DMS153 (cell line): ENCODE results near the gene COQ5.
"Not testable (repeated sequence)": the region's sequence is repeated elsewhere in the genome, so short reads cannot be mapped to it uniquely, and the experiment has no call there.

Experiments
- DNase-seq: peaks from one replicate; lab custom pipeline; 2025; lab: John Stamatoyannopoulos, UW

The COQ5 gene

GRCh38 chr12:120529641-120530417 is 871 bp upstream of the COQ5 start:
- peak; percentile 44 for DNase-seq

DNA sequence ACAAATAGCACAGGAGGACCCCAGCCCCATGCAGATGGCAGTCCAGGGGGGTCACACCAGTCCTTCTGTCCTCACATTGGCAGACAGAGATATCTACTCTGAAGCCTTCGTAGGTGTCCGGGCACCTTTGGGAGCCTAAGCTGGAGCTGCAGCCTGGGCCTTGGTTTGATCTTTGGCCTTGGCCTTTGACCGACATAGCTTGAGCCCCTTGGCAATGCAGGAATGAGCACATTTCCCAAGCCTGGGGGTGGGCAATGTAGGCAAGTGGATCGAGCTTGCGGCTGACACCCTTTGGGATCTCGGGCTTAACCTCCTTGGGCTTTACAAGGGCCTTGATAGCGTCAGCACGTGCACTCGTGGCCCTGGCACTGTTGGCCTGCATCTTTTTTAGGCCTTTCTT is 6.4 kb downstream of the COQ5 start:
- no peak for DNase-seq

DNA sequence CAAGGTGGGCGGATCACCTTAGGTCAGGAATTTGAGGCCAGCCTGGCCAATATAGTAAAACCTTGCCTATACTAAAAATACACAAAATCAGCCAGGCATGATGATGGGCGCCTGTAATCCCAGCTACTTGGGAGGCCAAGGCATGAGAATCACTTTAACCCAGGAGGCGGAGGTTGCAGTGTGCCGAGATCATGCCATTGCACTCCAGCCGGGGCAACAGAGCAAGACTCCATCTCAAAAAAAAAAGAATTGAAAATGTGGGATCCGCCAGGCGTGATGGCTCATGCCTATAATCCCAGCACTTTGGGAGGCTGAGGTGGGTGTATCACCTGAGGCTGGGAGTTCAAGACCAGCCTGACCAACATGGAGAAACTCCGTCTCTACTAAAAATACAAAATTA is 9.6 kb downstream of the COQ5 start:
- DNase-seq, result not testable (repeated sequence)

DNA sequence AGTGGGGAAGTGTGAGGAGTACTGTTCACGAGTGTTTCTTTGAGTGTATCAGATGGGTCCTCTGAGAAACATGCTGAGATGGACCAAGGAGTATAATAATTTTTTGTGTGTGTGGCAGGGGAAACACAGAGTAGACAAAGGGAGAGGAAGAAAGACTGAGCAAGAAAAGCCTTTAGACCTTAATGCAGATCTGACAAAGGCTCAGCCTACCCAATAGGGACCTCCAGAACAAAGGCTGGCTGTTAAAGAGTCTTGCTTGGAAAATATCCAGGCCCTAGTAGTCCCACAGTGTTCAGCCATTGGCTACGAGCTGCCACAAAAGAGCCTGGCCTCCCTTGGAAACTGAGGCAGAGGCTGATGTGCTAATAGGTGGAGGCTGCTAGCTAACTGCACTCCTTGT is 13.5 kb downstream of the COQ5 start:
- DNase-seq, result no peak

GRCh38 chr12:120514002-120514401 is 15.0 kb downstream of the COQ5 start:
- DNase-seq, result no peak

DNA sequence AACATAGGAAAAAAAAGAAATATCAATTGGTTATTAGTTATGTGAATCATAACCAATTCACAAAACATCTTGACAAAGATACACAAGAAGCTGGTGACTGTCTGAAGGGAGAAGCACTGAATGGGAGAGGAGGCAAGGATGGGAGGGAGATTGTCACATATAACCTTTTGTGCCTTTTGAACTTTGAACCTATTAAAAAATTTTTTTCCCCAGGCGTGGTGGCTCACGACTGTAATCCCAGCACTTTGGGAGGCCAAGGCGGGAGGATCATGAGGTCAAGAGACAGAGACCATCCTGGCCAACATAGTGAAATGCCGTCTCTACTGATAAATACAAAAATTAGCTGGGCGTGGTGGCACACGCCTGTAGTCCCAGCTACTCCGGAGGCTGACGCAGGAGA is 20.4 kb downstream of the COQ5 start:
- DNase-seq, result no peak

GRCh38 chr12:120504587-120504986 is 24.4 kb downstream of the COQ5 start:
- DNase-seq, result no peak

DNA sequence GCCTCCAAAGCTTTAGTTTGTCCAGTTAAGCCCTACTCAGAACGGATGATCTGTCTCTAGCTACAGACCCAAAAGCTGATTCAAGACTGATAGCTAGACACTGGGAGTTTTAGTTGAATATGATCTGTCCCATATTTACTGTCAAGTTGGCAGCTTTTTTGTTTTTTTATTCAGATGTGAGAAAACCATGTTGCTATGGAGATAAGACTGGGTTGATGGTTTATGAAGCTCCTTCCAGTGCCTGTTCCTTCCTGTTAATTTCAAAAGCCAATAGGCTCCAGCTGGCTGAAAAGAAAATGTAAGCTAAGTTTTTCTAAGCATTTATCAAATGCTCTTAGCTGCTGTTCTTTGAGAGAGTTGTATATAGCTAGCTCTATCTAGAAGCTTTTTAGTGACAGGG is 28.4 kb downstream of the COQ5 start:
- DNase-seq, result no peak

- no peak for DNase-seq
These were observed 30.0 kb downstream of the COQ5 start for GRCh38 chr12:120498870-120499515.

DNA sequence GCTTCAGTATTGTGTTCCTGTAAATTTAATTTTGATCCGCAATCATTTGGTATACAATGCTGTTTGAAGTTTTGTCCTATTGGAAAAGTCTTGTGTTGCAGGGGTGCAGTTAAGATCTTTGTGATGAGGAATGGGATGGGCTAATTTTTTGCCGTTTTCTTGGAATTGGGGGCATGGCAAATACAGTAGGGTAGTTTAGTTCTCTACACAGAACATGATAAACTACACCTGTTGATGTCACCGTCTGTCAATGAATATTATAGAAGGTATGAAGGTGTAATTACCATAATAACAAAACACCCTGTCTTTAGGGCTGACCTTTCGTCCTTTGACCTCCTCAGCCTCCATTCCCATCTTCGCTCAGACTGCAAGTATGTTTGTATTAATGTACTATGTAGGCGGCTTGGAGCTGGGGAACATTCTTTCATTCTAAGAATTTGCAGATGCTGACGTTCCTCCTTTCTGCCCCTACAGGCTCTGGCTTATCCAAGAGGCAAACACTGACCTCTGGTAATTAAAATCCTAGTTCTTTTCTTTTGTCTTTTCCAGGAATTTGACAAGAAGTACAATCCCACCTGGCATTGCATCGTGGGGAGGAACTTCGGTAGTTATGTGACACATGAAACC is 31.3 kb downstream of the COQ5 start:
- DNase-seq, result no peak

DNA sequence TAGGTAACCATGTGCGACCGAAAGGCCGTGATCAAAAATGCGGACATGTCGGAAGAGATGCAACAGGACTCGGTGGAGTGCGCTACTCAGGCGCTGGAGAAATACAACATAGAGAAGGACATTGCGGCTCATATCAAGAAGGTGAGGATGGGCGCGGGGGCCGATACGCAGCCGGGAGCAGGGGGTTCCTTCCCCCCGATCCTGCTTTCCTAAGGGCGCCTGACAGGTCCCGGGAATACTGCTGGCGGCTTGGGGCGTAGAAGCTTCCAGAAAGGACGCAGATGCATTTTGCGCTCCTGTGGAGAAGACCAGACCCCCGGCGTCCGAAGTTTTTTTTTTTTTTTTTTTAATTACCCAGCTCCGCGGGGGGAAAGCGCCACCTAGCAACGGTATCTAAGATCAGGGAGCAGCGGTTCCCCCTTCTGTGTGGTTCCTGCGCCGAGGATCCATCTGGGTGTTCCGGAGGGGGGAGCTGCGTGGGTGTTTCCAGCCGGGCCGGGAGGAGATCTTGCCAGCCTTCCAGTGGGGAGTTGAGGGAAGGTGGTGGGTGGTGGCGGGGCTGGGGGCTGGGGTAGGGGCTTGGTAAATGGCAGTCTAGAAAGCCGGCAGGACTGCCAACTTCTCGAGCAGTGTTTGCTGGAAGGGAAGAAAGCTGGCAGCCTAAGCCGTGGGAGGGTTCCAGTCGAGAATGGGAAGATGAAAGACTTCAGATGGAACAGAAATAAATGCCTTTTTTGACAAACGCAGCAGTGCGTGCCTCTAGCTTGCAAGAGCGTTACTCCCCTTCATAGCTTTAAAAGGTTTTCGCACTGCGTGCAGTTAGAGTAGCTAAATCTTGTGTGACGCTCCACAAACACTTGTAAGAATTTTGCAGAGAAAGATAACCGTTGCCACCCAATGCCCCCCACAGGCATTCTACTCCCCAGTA is 32.3 kb downstream of the COQ5 start:
- no peak for DNase-seq

DNA sequence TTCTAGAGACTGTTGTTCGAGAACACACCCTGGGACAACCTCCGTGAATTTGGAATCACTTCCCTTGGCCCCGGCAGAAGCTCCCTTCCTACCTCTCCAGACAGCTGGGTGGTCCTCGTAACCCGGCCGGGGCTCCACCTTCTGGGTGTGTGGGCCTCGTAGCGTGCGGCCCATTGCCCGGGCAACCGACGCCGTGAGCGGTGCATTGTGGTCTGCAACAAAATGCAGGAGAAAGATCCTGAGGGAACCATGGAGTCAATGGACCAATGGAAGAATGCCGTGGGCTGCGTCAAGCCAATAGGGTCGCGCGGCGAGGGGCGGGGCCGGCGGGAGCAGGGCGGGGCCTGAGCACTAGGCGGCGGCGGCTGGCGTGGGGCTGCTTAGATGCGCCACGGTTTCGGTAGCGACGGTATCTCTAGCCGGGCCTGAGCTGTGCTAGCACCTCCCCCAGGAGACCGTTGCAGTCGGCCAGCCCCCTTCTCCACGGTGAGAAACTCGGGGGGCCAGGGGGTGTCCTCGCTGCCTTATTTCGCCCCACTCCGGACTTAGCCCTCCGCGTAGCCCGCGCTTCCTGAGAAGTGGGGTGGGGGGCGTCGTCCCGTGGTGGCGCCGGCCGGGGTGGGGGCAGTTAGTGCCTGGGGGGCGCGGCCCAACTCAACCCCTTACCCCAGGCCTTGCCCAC is 33.1 kb downstream of the COQ5 start, which contains the start of gene DYNLL1:
DYNLL1 (plus strand) TSS at position 383 of the 682 bp plus-strand sequence. CDS start 309 bp downstream, outside the sequence.
- peak; percentile 93 for DNase-seq

DNA sequence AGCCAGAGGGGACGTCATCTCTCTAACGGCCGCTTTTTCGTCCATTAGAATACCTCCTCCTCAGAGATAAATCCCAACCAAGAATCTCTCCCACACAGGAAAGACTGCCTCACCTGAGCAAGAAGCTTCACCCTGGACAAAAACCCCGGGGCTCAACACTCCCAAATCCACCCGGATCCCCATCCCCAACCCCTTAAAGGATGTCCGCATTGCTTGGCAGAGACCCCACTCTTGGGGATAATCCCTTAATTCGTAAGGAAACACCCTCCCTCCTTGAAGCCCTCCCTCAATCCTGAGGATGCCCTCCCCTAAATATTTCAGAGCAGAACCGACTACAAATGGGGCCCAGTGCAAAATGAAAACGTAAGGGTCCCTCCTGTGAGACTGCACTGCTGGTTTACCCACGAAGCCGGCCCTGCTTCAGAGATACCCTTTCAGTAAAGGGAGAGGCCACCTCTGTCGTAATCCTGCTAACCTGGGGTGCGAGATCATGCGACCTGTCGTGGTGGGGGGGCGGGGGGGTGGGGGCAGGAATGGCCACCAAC is 33.7 kb downstream of the COQ5 start:
- DNase-seq, result no peak

DNA sequence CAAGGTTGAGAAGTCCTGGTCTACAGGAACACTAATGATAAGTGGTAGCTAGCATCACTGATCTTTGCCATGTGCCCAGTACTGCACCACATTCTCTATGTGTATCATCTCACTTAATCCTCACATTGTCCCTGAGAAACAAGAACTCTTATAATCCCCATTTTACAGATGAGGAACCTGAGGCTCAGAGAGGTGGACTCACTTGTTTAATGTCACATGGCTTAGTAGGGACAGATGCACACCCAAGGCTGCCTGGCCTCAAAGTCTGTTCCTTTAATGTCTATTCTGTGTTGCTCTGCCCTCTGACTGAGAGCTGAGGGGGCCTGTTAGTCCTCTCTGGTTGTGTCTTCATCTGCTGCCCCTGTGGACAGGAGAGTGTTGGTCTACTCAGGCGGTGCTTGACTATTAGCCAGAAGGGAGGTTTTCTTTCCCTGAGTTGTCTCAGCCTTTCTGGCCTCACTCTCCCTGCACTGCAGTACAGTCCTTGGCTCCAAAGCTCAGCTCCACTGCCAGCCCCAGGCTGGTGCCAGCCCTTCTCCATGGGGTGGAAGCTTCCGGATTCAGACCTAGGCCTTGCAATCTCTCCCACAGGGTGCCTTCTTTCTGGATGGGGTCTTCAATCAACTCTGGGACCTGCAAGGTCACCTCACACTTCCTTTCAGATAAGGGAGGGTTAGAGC is 38.0 kb downstream of the COQ5 start:
- DNase-seq, result no peak

GRCh38 chr12:120490325-120490724 is 38.6 kb downstream of the COQ5 start:
- no peak for DNase-seq

GRCh38 chr12:120489018-120489417 is 39.9 kb downstream of the COQ5 start:
- DNase-seq, result no peak

- DNase-seq, result no peak
These were observed 40.8 kb downstream of the COQ5 start for GRCh38 chr12:120488057-120488640.

DNA sequence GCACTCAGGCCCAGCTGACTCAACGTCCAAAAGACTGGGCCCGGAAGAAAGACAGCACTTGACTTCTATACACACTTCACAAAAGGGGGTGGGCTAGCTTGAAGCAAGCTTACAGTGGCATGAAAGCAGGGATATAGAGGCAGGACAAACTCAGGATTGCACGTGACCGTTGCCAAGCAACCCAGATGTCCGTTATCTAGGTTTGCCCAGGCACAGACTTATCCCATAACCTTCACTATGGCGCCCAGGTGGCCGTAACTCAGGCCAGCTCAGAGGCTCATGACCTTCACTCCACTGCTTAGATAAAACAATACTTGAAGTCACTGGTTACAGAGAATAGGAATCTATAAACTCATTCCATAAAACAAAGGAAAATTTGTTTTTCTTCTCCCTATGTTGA is 41.4 kb downstream of the COQ5 start:
- DNase-seq, result not testable (repeated sequence)

GRCh38 chr12:120485961-120486881 is 42.7 kb downstream of the COQ5 start:
- DNase-seq, result no peak
